ENCODE measurements around the gene TOR3A. TPM values are rescaled to one million over a fixed set of nuclear protein-coding genes. Genes with fewer than 3 reads are reported as not detected.
A peak's percentile ranks its signal among the peaks of the same experiment; 100 is the strongest.

TOR3A gene
- total and polyA plus RNA-seq, 2 of the 13 experiments (the other 11 are each of a cell fraction or from before 2014, with no cell fraction given), result 14.7 to 28.4 TPM

GRCh38 chr1:179082333-179082998 lies 596 bp downstream of the TOR3A start:
- BruUV-seq (replicated peaks), result no TSS peak
- H2AFZ ChIP-seq (ENCODE audit: low read length), result peak overlapping the region; percentile 42
- in situ Hi-C loops (cut with HindIII; ENCODE audit: extremely low pct_ligation_motif_present, low pct_unique_long_range_greater_than_20kb), result loop anchor here (10.0 kb wide), 1 partner anchor 282 kb away; the partner anchor contains the start of gene AXDND1
- H3K27me3 ChIP-seq (ENCODE audit: control insufficient read depth in 1 of 2, insufficient read depth in 2 of 2, low read length in 2 of 2), result no peaks in the 10 kb centered on the region
- peak overlapping the region; percentile 58 to 86 (median 85) for H3K4me3 ChIP-seq (replicated peaks in 1 of 3; ENCODE audit: insufficient read depth in 1 of 3, low read depth in 2 of 3, low read length in 3 of 3)
- ATAC-seq (peak; percentile 59), DNase-seq (ENCODE audit: low spot score) (peak; percentile 46), FAIRE-seq (no peak)
- peaks cover 39% of the 10 kb centered on the region for H3K4me1 ChIP-seq (ENCODE audit: insufficient read depth, low read length)
- peaks cover 16% of the 10 kb centered on the region for H3K79me2 ChIP-seq (ENCODE audit: insufficient read depth, low read length)
- peak overlapping the region; percentile 79 for H3K9ac ChIP-seq (ENCODE audit: insufficient read depth, low read depth, low read length)
- peak overlapping the region; percentile 77 for H3K27ac ChIP-seq (ENCODE audit: extremely low read length, insufficient read depth, low read length)
- H4K20me1 ChIP-seq (ENCODE audit: insufficient read depth, low read length), result no peaks in the 10 kb centered on the region
- peak overlapping the region; percentile 96 for H3K4me2 ChIP-seq (ENCODE audit: low read depth, low read length)
- 0% methylated on average over 4 of the region's 52 CpGs for WGBS (ENCODE audit: low lambda C conversion rate)
- intact Hi-C loops (cut with micrococcal nuclease; ENCODE audit: unreplicated experiment), result loop anchor here (1.0 kb wide), 1 partner anchor 23 kb away; no protein-coding TSS in a partner anchor
- peaks cover 1 to 8% of the 10 kb centered on the region in 2 experiments; a peak in 2 of 5 replicates for H3K36me3 ChIP-seq (replicated peaks in 1 of 2; ENCODE audit: control insufficient read depth in 1 of 2, insufficient read depth in 2 of 2, low read length in 2 of 2)
- ChIA-PET CTCF (ENCODE audit: low intra/inter-chr PET ratio, low total read pairs) (no interaction called here), POLR2A (interaction anchor here (0.7 to 3.2 kb wide), 7 partner anchors 9 to 283 kb away, joined by 3 to 20 read pairs (median 6); partner anchors contain the start of genes AXDND1 and SOAT1)
- no peaks in the 10 kb centered on the region for H3K9me3 ChIP-seq (ENCODE audit: low read length)
- TF ChIP-seq ZNF451 (CRISPR knock-in tag; IDR thresholded peaks at IDR 0.05) (0 out of 2 replicates have a peak, but pooled peaks have one; percentile 10), EED (CRISPR knock-in tag; IDR thresholded peaks at IDR 0.05) (0 out of 2 replicates have a peak, but pooled peaks have one; percentile 27), ZNF337 (CRISPR knock-in tag; IDR thresholded peaks at IDR 0.05; ENCODE audit: borderline replicate concordance, low read depth) (peak; percentile 39; the same call in 1 of the 2 replicates), ZNF296 (CRISPR knock-in tag; conservative IDR thresholded peaks at IDR 0.05) (0 out of 2 replicates have a peak, but pooled peaks have one; percentile 11), NR2F2 (IDR thresholded peaks at IDR 0.05; ENCODE audit: borderline replicate concordance, low read depth) (no peak), PLRG1 (conservative IDR thresholded peaks at IDR 0.05) (no peak), SPEN (CRISPR knock-in tag; IDR thresholded peaks at IDR 0.05; ENCODE audit: low read depth) (peak; percentile 48; the same call in 1 of the 2 replicates), AKAP8 (CRISPR knock-in tag; IDR thresholded peaks at IDR 0.05) (no peak), SOX6 (IDR thresholded peaks at IDR 0.05) (no peak), SOX6 (CRISPR knock-in tag; IDR thresholded peaks at IDR 0.05) (peak; percentile 35), MEF2D (CRISPR knock-in tag; IDR thresholded peaks at IDR 0.05) (peak; percentile 75), HOXA3 (CRISPR knock-in tag; IDR thresholded peaks at IDR 0.05) (peak; percentile 20; the same call in 1 of the 2 replicates), RELA (CRISPR knock-in tag; IDR thresholded peaks at IDR 0.05) (no peak), ZNF772 (CRISPR knock-in tag; IDR thresholded peaks at IDR 0.05) (0 out of 2 replicates have a peak, but pooled peaks have one; percentile 8), ZNF20 (CRISPR knock-in tag; IDR thresholded peaks at IDR 0.05) (no peak), MED1 (CRISPR knock-in tag; IDR thresholded peaks at IDR 0.05) (peak; percentile 18; the same call in 1 of the 2 replicates), CTCF (CRISPR knock-in tag; IDR thresholded peaks at IDR 0.05) (0 out of 2 replicates have a peak, but pooled peaks have one; percentile 23), MLXIP (CRISPR knock-in tag; IDR thresholded peaks at IDR 0.05; ENCODE audit: borderline replicate concordance) (no peak), NCOR1 (IDR thresholded peaks at IDR 0.05; ENCODE audit: borderline replicate concordance, low read length) (no peak)

All from HepG2 (cell line).